ENCODE results near the gene ACAD8. TPM values are rescaled to one million over a fixed set of nuclear protein-coding genes. Genes with fewer than 3 reads are reported as not detected.
"Not testable (repeated sequence)": the region's sequence is repeated elsewhere in the genome, so short reads cannot be mapped to it uniquely, and the experiment has no call there.

ACAD8 gene
- total RNA-seq, 3 donors from 2014 or later = 20.5 to 46.2 (median 40.4) TPM

DNA sequence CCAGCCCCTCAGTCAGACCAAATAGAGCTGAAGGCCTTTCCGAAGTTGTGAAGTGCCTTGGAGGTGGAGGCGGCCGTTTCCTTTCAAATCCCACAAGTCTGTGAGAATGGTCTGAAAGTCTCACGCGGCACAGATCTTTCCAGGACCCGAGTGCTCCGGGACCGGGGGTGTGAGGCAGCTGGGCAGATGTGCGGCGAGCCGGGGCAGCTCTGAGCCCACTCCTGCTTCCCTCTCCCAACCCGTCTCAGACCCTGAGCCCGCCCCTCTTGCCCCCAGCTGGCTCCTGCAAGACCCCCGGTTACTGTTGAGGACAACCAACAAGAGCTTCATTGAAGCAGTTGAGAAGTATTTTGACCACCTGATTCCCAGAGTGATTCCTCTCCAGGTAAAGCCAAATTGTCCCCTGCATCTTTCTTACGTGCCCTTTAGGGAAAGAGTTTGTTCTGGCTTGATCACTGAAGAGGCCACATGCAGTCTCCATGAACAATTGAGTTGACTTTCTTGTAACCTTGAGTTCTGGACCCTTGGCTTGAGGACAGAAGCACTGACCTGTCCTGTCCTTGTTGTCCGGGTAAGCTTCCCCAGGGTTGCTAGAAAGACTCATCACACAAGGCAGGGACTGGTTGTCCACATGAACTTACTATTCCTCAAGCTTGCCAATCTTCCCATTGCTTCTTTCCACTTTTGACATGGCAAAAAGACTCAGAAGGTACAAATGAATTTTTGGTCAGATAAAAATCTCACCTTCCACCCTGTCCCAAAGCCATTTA, 30.3 kb downstream of the ACAD8 start:
- H3K4me1 ChIP-seq = no peaks in the 10 kb centered on the region
- intact Hi-C loops (cut with DNase I; ENCODE audit: low total_unique reads) = no loop called here
- no peak for DNase-seq (ENCODE audit: low spot score in 2 of 2)
- no peak overlapping the region for H3K27ac ChIP-seq
- H3K4me3 ChIP-seq = no peak overlapping the region
- H3K27me3 ChIP-seq = no peaks in the 10 kb centered on the region
- TF ChIP-seq, protein P1, sequence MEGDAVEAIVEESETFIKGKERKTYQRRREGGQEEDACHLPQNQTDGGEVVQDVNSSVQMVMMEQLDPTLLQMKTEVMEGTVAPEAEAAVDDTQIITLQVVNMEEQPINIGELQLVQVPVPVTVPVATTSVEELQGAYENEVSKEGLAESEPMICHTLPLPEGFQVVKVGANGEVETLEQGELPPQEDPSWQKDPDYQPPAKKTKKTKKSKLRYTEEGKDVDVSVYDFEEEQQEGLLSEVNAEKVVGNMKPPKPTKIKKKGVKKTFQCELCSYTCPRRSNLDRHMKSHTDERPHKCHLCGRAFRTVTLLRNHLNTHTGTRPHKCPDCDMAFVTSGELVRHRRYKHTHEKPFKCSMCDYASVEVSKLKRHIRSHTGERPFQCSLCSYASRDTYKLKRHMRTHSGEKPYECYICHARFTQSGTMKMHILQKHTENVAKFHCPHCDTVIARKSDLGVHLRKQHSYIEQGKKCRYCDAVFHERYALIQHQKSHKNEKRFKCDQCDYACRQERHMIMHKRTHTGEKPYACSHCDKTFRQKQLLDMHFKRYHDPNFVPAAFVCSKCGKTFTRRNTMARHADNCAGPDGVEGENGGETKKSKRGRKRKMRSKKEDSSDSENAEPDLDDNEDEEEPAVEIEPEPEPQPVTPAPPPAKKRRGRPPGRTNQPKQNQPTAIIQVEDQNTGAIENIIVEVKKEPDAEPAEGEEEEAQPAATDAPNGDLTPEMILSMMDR (IDR thresholded peaks at IDR 0.05) = no peak
- TF ChIP-seq POLR2A (IDR thresholded peaks at IDR 0.05) (no peak), POLR2AphosphoS5 (IDR thresholded peaks at IDR 0.05) (no peak)
- H3K36me3 ChIP-seq = no peaks in the 10 kb centered on the region
- H3K9me3 ChIP-seq = no peaks in the 10 kb centered on the region

DNA sequence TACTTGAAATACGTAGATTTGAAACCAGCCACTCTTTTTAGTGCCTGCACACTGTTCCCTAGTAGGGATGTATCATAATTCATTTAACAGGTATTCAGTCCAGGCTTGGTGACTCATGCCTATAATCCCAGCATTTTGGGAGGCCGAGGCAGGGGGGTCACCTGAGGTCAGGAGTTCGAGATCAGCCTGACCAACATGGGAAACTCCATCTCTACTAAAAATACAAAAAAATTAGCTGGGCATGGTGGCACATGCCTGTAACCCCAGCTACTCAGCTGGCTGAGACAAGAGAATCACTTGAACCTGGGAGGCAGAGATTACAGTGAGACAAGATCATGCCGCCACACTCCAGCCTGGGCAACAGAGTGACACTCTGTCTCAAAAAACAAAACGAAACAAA, 31.0 kb downstream of the ACAD8 start:
- H3K27me3 ChIP-seq; DNase-seq (ENCODE audit: low spot score in 2 of 2); H3K4me1 ChIP-seq; H3K36me3 ChIP-seq; intact Hi-C loops (cut with DNase I; ENCODE audit: low total_unique reads); H3K9me3 ChIP-seq; H3K27ac ChIP-seq; H3K4me3 ChIP-seq: not testable (repeated sequence)

DNA sequence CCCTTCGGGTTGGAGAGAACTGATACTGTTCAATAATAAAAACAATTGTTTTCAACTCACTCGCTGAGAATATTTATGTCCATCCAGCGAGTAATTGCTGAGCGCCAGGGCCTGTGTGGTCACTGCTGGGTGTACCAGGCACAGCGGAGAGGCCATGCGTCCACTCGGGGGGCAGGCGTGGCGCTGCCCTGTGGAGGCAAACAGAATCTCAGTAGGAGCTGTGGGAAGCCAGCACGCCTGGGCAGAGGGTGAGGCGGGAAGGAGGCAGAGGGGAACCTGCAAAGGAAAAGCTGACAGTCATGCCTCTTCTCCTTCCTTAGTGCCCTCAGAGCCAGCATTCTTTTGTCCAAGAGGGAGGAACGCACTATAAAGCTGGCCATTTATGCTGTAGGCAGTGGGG, 34.2 kb downstream of the ACAD8 start:
- H3K4me3 ChIP-seq = no peak overlapping the region
- TF ChIP-seq POLR2AphosphoS5 (IDR thresholded peaks at IDR 0.05) (no peak), POLR2A (IDR thresholded peaks at IDR 0.05) (no peak)
- TF ChIP-seq, protein P1 (IDR thresholded peaks at IDR 0.05) = no peak
- no peak overlapping the region for H3K27ac ChIP-seq
- no peaks in the 10 kb centered on the region for H3K36me3 ChIP-seq
- no peaks in the 10 kb centered on the region for H3K27me3 ChIP-seq
- intact Hi-C loops (cut with DNase I; ENCODE audit: low total_unique reads) = no loop called here
- no peaks in the 10 kb centered on the region for H3K9me3 ChIP-seq
- H3K4me1 ChIP-seq = no peaks in the 10 kb centered on the region
- DNase-seq (ENCODE audit: low spot score in 2 of 2) = no peak

DNA sequence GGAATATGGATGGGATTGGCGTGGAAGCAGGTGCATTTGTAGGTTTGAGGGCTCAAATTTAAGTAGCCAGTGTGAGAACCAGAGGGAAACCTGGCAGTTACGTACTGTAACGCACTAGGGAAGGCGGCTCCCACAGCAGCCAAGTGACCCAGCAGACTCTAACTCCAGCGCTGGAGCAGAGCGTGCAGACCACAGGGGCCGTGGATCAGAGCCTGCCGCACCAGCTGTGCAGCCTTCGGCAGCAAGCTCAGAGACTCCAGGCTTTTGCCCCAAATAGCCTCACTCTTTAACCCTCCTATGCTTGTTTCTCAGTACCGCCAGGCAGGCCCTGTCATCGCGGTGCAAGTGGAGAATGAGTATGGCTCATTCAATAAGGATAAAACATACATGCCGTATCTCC, 35.1 kb downstream of the ACAD8 start:
- Histone ChIP-seq H3K27ac (no peak overlapping the region), H3K9me3 (no peaks in the 10 kb centered on the region), H3K4me1 (no peaks in the 10 kb centered on the region), H3K4me3 (no peak overlapping the region), H3K27me3 (no peaks in the 10 kb centered on the region), H3K36me3 (no peaks in the 10 kb centered on the region)
- no peak for TF ChIP-seq POLR2AphosphoS5 (IDR thresholded peaks at IDR 0.05)
- TF ChIP-seq, protein P1 (IDR thresholded peaks at IDR 0.05) = no peak
- intact Hi-C loops (cut with DNase I; ENCODE audit: low total_unique reads) = no loop called here
- no peak for DNase-seq (ENCODE audit: low spot score in 2 of 2)

DNA sequence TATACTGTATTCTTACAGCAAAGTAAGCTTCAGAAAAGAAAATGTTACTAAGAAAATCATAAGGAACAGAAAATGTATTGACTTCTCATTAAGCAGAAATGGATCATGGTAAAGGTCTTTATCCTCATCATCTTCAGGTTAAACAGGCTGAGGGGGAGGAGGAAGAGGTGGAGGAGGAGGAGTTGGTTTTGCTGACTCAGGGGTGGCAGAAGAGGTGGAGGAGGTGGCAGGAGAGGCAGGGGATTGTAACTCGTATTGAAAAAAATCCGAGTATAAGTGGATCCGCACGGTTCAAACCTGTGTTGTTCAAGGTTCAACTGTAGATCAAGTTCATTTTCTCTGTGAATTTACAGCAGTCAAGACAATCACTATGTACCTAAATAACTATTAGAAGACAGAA, 35.8 kb downstream of the ACAD8 start:
- H3K36me3 ChIP-seq = no peaks in the 10 kb centered on the region
- intact Hi-C loops (cut with DNase I; ENCODE audit: low total_unique reads) = no loop called here
- no peaks in the 10 kb centered on the region for H3K27me3 ChIP-seq
- no peak for TF ChIP-seq POLR2AphosphoS5 (IDR thresholded peaks at IDR 0.05)
- no peak for TF ChIP-seq POLR2A (IDR thresholded peaks at IDR 0.05)
- TF ChIP-seq, protein P1 (IDR thresholded peaks at IDR 0.05) = no peak
- H3K4me3 ChIP-seq = no peak overlapping the region
- H3K4me1 ChIP-seq = no peaks in the 10 kb centered on the region
- DNase-seq (ENCODE audit: low spot score in 2 of 2) = no peak
- H3K9me3 ChIP-seq = no peaks in the 10 kb centered on the region
- no peak overlapping the region for H3K27ac ChIP-seq

Data from breast epithelium (tissue), 4 donors.